Activated effector memory CD4-positive, alpha-beta T cell treated with Interleukin-2 at 50 U/mL for 16 hours (primary cell): ENCODE results near the gene MAP4K3.
A peak's percentile ranks its signal among the peaks of the same experiment; 100 is the strongest.

Source experiments
- DNase-seq: peaks from one replicate; pipeline ENCODE4 v3.0.0-alpha.2; 2020

Gene MAP4K3

DNA sequence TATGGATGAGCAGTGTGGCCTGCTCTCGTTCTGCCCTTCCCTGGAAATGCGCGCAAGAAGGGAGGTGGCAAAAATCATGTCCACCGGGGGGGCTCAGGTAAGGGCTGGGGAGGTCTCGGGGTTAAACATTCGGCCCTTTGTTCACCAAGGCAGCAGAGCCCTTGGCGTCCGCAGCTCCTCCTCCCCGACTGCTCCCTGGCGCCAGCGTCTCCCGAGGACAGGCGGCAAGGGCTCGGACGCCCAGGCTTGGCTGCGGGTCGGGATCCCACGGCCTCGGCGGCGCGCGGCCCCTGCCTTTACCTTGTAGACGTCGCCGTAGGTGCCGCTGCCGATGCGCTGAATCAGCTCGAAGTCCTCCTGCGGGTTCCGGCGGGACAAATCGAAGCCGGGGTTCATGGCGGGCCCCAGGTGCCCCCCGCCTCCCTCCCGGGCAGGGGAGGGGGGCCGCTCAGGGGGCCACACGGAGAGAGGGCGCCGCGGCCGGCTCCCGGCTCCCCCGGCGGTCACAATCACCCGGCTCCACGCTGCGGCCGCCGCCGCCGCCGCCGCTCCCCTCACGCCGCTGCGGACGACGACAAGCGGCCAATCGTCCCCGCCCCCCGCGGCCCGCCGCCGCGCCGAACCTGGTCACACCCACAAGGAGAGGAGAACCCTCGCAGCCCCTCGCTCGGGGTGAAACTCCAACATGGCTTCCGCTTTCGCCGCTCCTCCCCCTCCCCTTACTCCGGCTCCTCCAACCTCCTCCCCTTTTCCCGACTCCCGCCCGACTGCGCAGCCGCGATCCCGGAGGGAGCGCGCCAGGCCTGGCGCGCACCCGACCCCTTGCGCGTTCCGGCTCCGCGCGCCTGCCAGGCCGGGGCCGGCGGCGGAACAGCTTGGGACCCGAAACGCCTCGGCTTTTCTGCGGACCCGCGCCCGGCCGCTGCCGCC lies at the start of gene MAP4K3:
Gene MAP4K3, minus strand, starts transcription at position 694 of the 930 bp plus-strand sequence. Its CDS starts 298 bp downstream, at position 396.
- peak; percentile 55 for DNase-seq

DNA sequence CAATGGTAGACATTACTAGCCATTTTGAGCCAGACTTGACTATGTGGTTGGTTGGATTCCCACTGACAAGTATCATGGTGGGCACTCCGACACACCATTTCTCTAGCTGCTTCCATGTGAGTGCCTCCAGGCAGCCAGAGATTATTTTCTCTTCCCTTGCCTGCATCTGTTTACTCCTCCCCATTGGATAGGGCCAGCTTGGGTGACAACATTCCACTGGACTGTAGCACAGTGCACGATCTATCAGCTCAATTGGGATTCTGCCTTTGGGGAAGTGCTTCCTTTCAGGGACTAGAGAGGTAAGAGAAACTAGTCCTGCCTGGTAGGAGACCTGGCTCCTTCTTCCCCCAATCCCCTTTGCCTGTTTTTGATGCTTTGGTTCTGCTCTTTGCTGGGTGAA lies 49.0 kb upstream of the MAP4K3 start:
- no peak for DNase-seq

DNA sequence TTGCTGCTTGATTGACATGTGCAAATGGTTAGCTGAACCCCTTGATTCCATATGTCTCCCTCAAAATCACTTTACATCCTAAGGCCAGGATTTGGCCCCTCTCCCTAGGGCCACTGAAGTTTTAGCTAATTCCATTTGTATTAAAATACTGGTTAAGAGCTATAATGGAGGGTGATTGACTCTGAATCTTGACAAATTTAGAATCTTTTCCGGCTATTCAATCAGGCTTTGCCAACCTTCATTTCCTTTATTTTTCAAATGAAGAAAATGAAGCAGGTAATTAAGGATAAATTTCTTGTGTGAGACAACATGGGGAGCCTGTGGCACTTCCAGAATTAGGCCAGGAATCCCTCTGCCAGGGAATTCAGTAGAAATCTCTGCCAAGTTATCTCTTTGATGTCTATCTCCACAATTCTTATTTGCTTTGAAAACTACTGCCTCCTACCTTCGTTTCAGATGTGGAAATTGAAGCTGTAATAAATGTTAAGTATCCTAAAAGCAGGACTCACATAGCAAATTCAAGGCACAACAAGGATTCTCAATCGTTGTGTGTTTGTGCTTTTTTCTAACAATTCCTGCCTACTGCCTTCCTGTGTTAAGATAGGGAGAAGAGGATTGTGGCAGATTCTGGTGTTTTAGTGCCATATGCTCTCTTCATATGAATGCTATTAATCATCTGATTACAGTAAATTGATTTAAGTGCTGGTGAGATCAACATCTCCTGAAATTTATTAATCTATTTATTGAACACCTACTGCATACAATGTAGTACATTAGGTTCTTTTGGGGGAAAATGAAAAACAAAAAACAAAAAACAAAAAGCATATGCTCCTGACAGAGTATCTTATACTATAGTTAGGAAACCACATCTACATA lies 47.8 kb upstream of the MAP4K3 start:
- no peak for DNase-seq

DNA sequence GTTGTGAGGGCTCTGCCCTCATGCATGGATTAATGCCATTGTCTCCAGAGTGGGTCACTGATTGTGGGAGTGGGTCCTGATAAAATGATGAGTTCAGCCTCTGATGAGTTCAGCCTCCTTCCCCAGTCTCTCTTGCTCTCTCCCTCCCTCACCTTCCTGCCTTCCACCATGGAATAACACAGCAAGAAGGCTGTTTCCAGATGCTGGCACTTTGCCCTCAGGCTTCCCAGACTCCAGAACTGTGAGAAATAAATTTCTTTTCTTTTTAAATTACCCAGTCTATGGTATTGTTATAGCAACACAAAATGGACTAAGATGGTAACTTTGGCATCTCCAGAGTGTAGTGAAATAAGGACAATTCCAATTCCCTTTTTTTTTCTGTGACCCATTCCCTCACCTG lies 47.1 kb upstream of the MAP4K3 start:
- DNase-seq = no peak

DNA sequence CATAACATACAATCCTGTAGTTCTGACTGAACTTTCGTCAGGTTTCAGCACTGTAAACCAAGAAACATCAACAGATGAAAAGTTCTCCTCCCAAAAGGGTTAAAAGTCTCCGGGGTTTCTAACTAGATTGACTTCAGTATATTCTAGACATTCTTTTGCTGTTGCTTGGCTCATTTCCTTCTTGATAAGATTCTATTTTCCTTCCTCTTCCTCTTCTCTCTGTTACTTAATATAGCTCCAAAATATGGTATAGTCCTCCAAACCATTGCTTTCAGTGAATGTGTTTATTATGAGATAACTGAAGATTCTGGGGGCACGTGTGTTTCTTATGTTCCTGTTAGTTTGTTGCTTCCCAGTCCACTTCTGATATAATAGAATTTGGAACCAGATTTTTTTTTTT lies 46.4 kb upstream of the MAP4K3 start:
- no peak for DNase-seq

DNA sequence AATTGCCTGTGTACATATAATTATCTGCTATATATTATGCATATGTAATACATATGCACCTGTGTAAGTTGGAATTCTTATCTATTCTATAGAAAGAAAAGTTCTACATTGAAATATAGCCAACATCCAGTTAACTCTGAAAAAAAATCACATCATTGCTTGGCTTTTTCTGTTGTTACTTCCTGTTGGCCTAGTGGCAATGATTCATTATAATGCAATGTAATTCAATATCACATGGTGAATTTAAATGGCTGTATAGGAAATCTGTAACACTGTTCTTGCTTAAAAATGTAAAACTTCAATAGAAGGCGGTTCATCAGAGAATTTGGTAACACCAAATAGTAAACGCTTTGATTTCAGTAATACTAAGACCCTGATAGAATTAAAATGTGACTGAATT lies 44.5 kb upstream of the MAP4K3 start:
- DNase-seq = no peak

DNA sequence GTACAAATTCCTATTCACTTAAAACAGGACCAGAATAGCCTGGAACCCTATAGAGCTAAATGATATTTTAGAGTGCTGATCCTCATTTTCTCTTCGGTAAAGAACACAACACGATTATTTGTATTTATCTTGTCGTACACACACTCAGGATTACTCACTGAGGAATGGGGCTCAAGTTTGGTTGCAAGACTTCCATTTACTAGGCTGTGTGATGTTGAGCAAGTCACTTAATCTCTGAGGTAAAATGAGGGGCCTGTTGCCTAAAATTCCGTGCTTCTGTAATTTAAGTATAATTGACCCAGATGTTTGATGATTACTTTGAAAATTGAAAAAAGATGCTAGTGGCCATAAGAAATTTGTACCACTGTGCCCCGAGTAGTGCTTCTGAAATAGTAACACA lies 42.6 kb upstream of the MAP4K3 start:
- DNase-seq = no peak

DNA sequence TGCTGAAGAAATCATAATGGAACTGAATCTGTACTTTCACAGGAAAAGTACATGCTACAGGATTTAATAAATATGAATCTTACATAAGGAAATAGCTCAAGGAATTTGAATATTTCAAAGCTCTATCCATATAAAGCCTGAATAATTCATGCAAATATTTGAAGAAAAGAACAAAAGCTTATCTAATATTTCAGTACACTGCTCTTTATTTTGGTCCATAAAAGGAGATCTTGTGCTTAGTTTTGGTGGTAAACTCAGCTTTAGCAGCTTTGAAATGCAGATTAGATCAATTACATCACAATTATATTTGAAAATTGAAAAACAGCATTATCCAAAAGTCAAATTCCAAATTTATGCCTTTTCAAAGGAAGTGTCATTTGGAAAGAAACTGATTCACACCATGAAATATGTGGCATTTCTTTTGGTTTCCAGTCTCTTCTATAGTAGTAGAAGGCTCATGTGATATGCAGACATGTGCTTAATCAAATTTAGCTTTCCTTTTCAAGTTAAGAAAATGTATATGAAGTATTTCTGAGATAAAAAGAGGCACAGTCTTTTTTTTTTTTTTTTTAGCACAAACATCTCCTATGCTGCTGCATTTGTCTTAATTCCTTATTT lies 42.1 kb upstream of the MAP4K3 start:
- DNase-seq = no peak

DNA sequence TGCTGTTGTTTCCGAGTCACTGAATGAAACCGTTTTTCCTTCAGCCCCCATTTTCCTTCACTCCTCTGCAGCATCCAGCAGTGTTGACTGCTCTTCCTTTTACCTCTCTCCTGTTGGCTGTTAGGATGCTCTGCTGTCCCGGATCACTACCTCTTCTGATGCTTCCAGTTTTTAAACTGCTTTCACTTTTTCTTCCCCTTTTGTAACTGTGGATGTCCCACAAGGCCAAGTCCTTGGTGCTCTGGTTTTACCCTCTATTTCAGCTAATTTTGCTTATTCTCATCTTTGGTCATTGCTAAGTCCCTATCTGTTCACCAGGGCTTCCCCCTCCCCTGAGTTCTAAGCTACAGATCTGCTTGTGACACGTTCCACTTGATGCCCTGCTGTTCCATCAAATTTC lies 39.4 kb upstream of the MAP4K3 start:
- no peak for DNase-seq

DNA sequence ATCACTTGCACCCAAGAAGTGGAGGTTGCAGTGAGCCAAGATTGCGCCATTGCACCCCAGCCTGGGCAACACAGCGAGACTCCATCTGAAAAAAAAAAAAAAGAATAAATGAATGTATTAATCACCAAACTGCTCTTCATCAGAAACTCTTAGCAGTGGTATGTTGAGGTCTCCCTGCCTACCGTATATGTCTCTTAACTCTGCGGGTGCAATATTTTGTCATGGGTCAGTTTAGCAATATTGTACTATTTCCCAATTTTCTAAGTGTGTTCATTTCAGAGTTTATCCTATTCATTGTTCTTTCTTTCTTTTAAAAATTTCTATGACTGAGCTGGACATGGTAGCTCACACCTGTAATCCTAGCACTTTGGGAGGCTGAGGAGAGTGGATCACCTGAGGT lies 37.9 kb upstream of the MAP4K3 start:
- DNase-seq = no peak

DNA sequence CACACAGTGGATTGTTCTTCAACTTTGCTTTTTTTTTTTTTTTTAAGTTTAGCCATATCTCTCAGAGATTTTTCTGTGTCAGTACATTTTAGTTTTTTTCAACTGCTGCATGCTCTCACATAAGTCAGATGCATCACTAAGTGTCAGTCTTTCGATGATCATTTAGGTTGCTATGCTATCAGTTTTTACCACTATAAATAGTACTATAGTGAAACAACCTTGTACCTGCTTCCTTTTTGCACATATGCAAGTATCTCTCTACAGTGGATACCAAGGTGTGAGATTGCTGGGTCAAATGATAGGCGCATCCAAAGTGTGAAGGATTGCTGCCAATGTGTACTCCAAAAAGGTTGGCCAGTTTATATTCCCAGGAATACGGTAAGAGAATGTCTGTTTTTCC lies 33.5 kb upstream of the MAP4K3 start:
- DNase-seq = no peak

DNA sequence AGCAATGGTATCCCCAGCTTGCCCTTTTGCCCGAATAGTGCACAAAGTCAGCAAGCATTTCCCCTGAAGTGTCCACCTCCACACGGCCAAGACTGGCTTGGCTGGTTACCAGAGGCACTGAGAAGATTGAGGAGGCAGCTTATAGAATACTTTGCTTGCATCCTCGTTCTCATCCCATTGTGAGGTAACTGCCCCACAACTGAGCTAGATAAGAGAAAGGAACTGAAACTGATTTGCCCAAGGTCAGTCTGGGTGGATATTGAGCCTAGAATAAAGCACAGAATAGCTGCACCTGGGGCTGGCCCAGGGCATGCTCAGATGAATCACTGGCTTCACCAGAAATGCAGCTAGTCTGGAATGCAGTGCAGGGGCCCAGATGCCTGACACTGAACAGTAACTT lies 32.7 kb upstream of the MAP4K3 start:
- DNase-seq = no peak

DNA sequence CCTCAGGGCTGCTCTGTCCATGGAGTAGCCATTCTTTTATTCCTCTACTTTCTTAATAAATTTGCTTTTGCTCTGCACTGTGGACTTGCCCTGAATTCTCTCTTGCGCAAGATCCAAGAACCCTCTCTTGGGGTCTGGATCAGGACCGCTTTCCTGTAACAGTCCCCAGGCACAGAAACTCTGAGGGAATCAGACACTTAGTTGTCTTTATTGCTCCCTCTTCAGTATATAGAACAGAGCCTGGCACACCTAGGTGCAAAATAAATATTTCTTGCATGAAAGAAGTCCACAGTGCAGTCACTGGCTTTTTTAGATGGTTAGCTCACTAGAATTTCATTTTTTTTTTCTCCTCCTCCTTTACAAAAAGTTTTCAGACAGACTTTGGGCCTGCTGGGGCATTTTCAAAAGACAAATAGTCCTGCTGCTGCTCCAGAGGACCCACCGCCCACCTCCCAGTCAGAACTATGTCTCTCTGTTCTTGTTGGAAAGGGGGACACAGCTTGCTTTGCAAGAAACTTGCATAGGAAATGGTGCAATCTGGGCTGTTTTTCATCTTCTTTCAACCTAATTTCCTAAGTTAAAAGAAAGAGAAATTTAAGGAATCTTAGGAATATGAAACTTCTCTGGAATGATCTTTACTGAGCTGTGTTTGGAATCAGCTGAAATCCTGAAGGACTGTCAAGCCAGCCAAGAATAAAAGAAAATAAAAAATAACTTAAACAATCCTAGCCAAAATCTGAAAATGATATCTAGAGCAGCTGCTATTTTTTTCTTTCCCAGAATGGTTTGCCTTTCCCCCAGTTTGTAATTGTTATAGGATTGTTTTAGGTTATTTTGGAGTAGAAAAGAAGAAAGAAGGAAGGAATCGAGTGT lies 31.7 kb upstream of the MAP4K3 start:
- DNase-seq = no peak

DNA sequence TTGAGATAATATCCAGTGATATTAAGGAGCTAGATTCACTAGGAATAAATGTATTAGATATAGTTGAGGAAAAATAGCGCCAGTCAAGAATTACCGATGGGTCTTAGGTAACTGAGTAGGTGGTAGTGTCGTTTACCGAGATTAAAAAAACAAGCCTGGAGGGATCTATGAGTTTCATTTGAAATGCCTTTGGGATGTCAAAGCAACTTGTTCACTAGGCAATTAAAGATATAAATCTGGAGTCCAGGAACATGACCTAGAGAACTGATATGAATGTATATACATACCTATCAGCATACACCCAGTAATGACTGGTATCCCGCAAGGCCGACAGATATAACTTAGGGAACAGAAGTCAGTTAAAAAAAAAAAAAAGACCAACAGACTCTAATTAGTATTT lies 29.2 kb upstream of the MAP4K3 start:
- no peak for DNase-seq

DNA sequence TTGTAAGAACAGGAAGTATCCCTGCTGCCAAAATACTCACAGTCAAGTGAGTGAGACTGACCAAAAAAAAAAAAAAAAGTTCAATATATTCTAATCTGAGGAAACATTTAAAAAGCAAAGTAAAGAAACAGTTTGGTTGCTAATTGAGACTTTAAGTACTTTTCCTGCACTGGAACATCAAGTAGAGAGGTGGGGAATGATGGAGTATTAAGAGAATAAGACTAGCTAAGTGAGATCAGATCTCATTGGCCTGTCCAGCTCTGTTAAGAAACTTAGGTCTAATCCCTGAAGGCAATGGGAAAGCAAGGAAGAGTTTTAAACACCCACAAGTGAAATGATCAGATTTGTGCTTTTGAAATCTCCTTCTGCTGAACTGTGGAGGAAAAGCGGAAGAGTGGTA lies 27.8 kb upstream of the MAP4K3 start:
- no peak for DNase-seq

DNA sequence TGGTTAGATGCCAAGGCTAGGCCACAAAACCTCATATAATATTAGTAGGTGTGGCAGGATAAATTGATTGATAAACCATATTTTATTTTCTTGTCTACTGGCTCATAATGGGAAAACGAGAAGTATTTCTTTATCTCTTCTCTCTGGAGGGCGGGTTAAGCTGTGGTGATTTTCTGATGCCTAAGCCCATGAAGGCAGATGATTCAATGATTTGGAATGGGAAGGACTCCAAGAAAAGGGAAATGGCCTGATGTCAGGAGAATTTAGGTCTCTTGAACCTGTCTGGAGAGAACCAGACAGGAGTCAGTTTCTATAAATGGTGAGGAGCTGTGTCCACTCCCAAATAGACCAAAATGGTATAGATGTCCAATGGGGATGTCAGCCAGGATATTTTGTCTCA lies 18.7 kb upstream of the MAP4K3 start:
- no peak for DNase-seq

DNA sequence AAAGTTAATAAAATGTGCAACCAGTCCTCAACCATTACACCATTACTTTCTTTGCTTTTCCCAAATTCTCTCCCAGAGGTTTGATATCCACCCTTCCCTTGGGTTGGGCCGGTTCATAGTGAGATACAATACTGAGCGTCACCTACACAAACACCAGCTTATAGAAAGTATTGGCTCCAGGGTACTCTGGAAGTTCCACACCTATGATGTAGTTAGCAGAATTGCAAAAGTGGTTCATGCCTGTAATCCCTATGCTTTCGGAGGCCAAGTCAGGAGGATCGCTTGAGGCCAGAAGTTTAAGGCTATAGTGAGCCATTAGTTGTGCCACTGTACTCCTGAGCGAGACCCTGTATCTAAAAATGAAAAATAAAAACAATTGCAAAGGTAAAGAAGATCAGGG lies 15.3 kb upstream of the MAP4K3 start:
- DNase-seq = no peak

DNA sequence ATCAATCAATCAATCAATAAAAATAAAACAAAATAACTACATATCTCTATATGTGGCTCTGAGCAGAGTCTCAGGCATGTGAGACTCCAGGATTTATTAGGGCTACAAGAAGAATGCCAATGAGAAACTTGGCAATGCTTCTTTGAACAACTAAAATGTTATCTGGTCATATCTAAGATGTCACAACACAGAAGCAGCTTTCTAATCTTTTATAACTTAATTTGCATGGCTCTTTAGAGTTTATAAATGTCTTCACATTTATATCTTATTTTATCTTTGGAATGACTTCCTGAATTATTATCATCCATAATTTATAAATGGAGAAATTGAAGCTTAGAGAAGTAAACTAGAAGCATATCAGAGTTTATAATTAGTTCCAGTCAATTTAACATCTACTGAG lies 14.9 kb upstream of the MAP4K3 start:
- DNase-seq = no peak

DNA sequence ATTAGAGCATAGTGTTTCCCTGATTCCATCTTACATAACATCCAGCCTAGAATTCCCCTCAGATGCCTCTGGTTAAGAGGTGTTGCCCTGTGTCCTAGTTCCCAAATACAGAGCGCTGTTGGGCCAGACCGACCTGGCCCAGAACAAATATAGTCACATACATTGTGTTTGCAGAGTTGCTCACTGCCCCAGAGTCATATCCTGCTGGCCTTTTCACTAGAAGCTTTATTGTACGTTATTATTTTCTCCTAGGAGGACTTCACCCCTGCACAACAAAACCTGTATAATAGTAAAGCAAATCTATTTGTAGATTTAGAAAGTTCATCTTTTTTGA lies 11.1 kb upstream of the MAP4K3 start:
- no peak for DNase-seq

DNA sequence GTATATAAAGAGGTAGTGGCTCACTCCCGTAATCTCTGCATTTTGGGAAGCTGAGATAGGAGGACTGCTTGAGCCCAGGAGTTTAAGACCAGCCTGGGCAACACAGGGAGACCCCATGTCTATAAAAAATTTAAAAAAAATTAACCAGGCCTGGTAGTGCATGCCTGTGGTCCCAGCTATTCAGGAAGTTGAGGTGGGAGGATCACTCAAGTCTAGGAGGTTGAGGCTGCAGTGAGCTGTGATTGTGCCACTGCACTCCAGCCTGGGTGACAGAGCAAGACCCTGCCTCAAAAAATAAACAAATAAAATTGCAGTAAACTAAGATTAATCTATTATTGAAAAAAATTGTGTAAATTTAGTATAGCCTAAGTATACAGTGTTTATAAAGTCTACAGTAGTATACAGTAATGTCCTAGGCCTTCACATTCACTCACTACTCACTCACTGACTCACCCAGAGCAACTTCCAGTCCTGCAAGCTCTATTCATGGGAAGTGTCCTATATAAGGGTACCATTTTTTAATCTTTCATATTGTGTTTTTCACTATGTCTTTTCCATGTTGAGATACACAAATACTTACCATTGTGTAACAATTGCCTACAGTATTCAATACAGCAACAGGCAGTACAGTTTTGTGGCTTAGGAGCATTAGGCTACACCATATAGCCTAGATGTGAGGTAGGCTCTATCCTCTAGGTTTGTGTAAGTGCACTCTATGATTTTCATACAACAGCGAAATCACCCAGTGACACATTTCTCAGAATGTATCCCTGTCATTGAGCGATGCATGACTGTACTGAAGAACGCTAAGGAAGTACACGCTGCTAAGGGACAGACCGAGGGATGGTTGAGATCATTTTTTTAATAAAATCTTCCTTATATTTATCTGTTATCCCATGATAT lies 10.4 kb upstream of the MAP4K3 start:
- DNase-seq = no peak

DNA sequence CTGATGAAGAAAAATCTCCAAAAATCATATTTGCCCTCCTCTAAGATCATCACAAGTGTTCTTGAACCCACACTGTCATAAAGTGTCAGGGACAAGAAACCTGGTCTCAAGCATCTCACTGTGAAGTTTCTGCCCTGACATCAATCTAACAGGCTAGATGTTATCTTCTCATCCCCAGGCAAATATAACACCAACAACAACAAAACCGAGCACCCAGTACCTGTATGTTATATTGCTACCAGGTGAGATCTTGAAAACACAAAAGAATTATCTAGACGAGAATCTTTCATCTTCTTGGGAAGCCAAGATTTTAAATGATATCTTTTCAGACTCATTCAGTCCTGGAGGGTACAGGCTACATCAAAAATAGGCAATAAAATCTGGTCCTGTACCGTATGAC lies 8.8 kb upstream of the MAP4K3 start:
- DNase-seq = no peak

DNA sequence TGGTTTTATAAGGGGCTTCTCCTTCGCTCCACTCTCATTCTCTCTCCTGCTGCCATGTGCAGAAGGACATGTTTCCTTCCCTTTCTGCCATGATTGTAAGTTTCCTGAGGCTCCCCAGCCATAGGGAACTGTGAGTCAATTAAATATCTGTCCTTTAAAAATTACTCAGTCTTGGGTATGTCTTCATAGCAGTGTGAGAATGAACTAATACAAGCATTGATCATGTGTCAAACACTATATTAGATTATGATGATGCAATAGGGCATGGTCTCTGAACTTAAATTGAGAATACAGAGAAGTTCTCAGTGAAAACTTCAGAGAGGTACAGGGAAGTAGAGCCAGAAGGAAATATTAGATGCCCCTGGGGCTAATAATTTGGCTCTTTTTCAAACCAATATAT lies 5.9 kb upstream of the MAP4K3 start:
- DNase-seq = no peak
